HG03097 (cell line): ENCODE data around the gene A4GALT.
A peak's percentile ranks its signal among the peaks of the same experiment; 100 is the strongest.
"Not testable (repeated sequence)": the region's sequence is repeated elsewhere in the genome, so short reads cannot be mapped to it uniquely, and the experiment has no call there.

Source experiments
- ATAC-seq: cut with Tn5 transposase; IDR thresholded peaks from one replicate; pipeline ENCODE4 v1.9.1; 2021; ENCODE audit not compliant: unreplicated experiment, low FRiP score

The A4GALT gene

GRCh38 chr22:42685941-42686653, 34.6 kb downstream of the A4GALT start:
- ATAC-seq = no peak

- no peak for ATAC-seq
Measured at GRCh38 chr22:42684462-42685195, 36.0 kb downstream of the A4GALT start.

DNA sequence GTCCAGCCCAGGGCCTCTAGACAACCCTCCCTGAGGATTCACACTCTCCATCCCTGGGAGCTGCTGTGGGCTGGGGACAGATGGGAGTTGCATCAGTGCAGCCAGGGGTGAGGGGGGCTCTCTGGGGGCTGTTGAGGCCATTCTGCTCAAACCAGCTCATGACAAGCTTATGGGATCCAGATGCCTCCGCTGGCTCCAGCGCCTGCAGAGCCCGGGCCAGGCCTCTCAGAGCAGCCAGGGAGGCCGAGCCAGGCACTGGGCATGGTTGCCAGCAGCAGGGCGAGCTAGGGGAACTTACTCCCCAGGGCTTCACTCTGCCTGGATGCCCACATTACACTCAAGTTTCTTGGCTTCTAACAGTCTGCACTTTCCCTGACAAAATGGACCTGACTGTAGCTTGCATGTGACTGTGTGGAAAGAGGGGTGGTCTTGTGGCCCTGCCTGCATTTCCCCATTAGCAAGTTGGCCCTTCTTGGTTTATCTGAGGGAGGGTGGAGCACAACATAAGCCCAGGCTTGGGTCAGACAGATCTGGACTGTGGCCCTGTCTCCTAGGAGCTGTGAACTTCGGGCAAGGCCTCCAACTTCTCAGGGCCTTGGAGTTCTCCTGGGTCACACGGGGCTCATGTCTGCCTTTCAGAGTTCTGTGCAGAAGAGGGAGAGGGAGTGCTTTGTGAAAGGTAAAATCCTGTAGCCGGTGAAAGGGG, 36.9 kb downstream of the A4GALT start:
- no peak for ATAC-seq

- no peak for ATAC-seq
Measured at GRCh38 chr22:42682113-42682851, 38.4 kb downstream of the A4GALT start.

DNA sequence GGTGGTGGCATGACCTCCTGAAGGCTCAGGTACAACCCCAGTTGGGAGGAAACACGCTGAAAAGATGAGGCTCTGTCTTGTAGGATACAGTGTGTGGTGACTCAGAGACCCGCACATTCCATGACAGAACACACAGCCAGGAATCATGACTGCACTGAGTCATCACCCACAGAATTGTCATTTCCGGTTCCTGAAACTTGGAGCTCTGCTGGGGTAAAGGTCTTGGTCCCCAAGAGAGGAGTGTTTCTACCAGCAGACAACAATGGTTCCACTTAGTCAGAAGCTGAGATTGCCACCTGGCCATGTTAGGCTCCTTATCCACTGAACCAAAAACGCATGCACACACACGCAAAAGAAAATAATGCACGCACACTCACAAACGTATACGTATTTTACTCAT, 40.0 kb downstream of the A4GALT start:
- no peak for ATAC-seq

GRCh38 chr22:42679691-42680090, 41.0 kb downstream of the A4GALT start:
- ATAC-seq = no peak

DNA sequence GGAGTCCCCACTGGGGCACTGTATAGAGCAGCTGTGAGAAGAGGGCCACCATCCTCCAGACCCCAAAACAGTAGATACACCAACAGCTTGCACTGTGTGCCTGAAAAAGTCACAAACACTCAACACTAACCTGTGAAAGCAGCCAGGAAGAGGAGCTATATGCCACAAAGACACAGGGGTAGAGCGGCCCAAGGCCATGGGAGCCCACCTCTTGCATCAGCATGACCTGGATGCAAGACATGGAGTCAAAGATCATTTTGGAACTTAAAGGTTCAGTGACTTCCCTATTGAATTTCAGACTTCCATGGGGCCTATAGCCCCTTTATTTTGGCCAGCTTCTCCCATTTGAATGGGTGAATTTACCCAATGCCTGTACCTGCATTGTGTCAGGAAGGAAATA, 41.8 kb downstream of the A4GALT start:
- ATAC-seq = no peak

GRCh38 chr22:42677936-42678335, 42.7 kb downstream of the A4GALT start:
- ATAC-seq = not testable (repeated sequence)

DNA sequence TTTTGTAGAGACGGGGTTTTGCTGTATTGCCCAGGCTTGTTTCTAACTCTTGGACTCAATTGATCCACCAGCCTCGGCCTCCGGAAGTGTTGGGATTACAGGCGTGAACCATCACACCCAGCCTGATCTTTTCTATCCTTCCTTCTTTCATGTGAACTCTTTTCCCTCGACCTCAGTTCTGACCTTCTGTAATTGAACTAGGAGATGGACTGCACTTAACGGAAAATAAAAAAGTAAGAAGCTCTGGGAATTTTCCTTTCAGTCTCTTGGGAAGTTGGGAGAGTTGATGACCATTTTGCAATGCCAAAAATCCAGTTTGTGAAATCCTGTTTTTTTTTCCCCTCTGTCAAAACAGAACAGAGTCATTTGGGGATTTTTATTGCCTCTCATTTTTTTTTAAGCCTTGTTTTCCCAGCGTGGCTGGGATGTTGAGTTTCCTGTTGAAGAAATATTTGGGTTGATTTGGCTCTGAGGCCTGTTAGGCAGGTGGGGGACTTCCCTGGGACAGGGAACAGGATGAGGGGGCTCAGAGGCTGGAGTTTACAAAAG, 44.5 kb downstream of the A4GALT start:
- ATAC-seq = no peak

GRCh38 chr22:42673898-42674401, 46.7 kb downstream of the A4GALT start:
- no peak for ATAC-seq

GRCh38 chr22:42673071-42673470, 47.6 kb downstream of the A4GALT start:
- not testable (repeated sequence) for ATAC-seq

DNA sequence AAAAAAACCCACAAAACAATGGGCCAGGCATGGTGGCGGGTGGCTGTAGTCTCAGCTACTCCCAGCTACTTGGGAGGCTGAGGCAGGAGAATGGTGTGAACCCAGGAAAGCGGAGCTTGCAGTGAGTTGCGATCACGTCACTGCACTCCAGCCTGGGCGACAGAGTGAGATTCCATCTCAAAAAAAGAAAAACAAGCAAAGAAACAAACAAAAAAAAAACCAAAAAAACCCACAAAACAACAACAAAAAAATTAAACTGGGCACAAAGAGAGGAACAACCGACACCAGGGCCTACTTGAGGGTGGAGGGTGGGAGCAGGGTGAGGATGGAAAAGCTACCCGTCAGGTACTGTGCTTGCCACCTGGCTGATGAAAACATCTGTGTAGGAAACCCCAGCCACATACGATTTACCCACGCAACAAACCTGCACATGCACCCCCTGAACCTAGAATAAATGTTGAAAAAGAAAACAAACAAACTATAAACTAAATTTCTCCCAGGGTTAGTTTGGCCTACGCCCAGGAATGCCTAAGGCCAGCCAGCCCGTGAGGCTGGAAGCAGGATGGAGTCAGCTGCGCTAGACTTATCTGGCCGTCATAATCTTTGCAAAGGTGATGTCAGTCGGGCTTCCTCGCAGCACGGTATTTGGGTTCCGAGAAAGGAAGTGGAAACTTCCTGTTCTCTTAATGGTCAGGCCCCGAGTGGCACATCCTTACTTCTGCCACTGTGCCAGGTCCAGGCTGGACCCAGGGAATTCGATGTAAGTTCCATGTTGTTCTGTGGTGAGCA, 49.6 kb downstream of the A4GALT start:
- ATAC-seq = no peak

GRCh38 chr22:42670046-42670445, 50.6 kb downstream of the A4GALT start:
- no peak for ATAC-seq

GRCh38 chr22:42666393-42666792, 54.3 kb downstream of the A4GALT start:
- not testable (repeated sequence) for ATAC-seq

DNA sequence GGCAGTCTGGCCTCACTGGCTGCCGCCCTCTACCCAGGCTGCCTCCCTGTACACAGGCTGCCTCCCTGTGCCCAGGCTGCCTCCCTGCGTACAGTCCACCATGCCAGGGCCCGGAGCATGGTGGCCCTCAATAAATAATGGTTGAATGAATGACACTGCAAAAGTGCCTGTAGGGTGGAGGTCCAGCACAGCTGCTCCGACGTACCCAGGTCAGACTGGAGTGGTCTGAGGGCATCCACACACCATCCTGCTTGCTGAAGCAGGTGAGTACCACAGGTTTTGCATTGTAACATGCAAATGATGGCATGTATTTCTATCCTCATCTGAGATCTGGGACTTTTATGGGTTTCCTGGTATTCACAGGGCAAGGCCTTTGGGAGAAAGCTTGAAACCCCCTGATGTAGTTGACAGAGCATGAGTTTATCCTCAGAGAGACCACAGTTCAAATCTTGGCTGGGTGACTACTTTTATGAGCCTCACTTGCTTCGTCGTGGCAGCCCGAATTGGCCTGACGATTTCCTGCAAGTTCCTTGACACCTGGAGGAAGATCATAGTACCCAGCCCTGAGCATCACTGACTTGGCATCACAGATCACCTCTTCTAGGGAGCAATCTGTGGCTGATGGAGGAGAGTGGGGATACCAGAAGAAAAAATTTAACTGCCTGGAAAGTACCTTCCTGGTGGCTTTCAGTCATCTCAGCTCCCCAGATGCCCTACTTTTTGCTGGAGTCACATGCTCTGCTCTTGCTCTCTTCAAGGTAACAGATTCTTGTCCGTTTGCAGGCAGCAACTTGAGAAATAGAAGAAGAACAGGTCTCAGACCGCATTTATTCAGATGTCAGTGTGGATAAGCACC, 55.5 kb downstream of the A4GALT start:
- no peak for ATAC-seq

GRCh38 chr22:42661985-42662831, 58.5 kb downstream of the A4GALT start:
- no peak for ATAC-seq

- no peak for ATAC-seq
Measured at GRCh38 chr22:42656578-42656977, 64.1 kb downstream of the A4GALT start.

DNA sequence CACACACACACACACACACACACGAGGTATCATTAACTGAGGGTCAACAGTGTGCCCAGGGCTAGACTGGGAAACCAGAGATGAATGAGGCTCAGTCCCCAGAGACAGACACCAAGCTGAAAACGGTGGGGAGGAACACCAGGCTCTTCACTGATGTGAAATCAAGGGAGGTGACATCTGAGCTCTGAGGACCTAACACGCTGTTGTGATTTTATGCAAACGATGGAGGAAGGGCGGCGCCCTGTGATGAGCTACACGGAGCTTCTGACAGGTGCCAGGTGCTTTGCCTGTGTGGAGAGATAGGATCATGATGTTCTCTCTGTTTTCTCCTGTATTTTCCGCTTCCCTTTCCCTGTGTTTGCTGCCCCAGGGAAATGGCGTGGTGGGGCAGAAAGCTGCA, 65.0 kb downstream of the A4GALT start:
- peak; percentile 48 for ATAC-seq
